ENCODE measurements around the gene CXXC5.

- TF ChIP-seq EZH2 (IDR thresholded peaks at IDR 0.05; ENCODE audit: borderline replicate concordance) (no peak), EZH2phosphoT487 (IDR thresholded peaks at IDR 0.05; ENCODE audit: low read depth, severe bottlenecking, unreplicated experiment) (no peak)
These were observed 14.2 kb upstream of the CXXC5 start for GRCh38 chr5:139634028-139634325.
